ENCODE measurements around the gene GRIN1. TPM values are rescaled to one million over a fixed set of nuclear protein-coding genes. Genes with fewer than 3 reads are reported as not detected.
"Not testable (repeated sequence)": the region's sequence is repeated elsewhere in the genome, so short reads cannot be mapped to it uniquely, and the experiment has no call there.

Gene GRIN1
- total and polyA plus RNA-seq, 5 donors, result 0.08 to 0.09 TPM; not detected in 3

GRCh38 chr9:137113385-137114159 is 25.4 kb upstream of the GRIN1 start:
- 30% methylated on average over 61 of the region's 66 CpGs for WGBS
- peak overlapping the region; percentile 81 for H3K4me3 ChIP-seq (ENCODE audit: low read length)

DNA sequence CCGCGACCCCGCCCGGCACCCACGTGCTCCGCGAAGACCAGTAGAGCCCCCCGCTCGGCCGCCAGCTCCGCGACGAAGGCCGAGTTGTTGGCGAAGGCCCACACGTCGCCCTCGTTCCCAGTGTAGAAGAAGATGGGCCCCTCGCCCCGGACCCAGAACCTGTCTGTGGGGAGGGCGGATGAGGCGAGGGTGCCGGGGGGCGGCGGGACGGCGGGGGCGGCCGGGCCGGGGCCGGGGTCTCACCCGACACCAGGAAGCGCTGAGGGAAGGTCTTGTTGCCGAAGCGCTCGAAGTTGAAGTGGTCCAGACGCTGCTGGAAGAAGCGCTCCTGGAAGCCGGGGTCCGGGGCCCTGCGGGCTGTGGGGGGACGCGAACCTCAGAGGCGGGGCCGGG is 24.7 kb upstream of the GRIN1 start:
- Histone ChIP-seq H3K27ac (ENCODE audit: low read length) (no peak overlapping the region), H3K4me1 (ENCODE audit: control insufficient read depth, insufficient read depth, low read length) (no peaks in the 10 kb centered on the region), H3K4me3 (ENCODE audit: low read length) (peak overlapping the region; percentile 81), H3K27me3 (ENCODE audit: control insufficient read depth, insufficient read depth) (no peaks in the 10 kb centered on the region), H3K9me3 (ENCODE audit: control insufficient read depth, low read length) (no peaks in the 10 kb centered on the region)
- no peak for ATAC-seq
- intact Hi-C loops (cut with DNase I), result no loop called here
- WGBS, result under 1% methylated on average over 45 of the region's 45 CpGs
- peak in 2 of 3 donors; percentile 66 to 70 for DNase-seq

More at GRCh38 chr9:137113385-137114159, 25.4 kb upstream of the GRIN1 start:
- no peaks in the 10 kb centered on the region for H3K4me1 ChIP-seq (ENCODE audit: control insufficient read depth, insufficient read depth, low read length)
- H3K27me3 ChIP-seq (ENCODE audit: control insufficient read depth, insufficient read depth), result no peaks in the 10 kb centered on the region
- no peaks in the 10 kb centered on the region for H3K9me3 ChIP-seq (ENCODE audit: control insufficient read depth, low read length)
- DNase-seq (peak in 2 of 3 donors; percentile 62 to 71), ATAC-seq (no peak)
- H3K27ac ChIP-seq (ENCODE audit: low read length), result no peak overlapping the region
- intact Hi-C loops (cut with DNase I), result no loop called here

DNA sequence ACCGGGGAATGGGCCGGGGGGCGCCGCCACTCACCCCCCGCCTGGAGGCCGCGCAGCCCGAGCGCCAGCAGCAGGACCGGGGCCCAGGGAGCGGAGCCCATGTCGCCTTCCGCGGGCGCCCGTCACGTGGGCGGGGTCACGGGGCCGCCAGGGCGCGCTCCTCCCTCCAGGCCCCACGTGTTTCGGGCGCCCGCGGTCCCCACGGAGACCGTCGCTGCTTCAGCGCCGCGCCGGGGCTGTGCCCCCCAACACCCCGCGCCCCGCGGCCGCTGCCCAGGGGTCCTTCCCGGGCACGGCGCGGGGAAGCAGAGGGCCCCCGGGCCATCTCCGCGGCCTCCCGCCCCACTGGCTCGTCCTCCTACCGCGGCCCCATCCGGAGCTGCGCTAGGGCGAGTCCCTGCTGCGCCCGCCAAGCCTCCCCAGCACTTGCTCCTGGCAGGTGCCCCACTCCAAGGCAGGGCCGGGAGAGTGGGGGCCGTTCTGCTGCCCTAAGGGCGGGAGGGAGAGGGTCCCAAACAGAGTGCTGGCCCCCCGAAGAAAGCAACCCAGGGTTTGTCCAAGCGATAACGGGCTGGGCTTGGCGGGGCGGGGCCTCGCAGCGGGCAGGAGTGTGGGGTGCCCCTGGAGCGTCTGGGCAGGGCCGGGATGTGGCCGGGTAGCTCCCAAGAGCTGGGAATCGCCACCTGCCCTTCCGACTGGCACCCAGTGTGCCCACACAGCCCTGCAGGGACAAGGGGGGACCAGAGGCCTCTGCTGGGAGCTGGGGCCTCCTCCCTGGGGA is 24.2 kb upstream of the GRIN1 start, which contains the start of gene DPP7:
TSS of gene DPP7 (minus strand) at position 121 of the 781 bp plus-strand sequence. CDS start at position 101, 20 bp downstream.
- peak within 1 kb of the TSS; percentile 79 for H3K27ac ChIP-seq (ENCODE audit: low read length)

DNA sequence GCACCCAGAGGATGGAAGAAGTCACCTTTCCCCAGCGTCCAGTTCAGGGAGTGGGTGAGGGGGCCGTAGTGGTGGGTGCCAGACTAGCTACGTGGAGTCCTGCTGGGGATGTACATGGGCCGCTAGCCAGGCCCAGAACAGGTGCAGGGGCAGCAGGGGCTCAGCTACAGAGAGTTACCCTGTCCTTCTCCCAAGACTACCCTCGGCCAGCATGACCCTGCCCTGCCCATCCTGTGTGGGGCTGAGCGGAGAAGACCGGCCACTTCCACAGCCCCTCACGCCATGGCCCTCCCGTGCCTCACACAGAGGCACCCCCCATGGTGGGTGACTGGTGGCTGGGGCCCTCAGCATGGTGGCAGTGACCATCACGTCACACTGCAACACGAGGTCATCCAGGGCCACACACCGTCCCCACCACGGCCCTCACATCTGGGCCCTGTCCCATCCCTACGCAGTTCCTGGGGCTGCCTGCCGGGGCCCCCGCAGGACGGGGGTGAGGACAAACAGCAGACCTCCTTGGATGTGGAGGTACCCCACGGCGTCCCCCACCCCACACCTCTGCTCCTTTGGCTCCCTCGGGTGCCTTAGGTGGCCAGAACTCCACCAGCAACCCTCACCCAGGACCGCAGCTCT is 23.4 kb upstream of the GRIN1 start:
- WGBS, result 74% methylated on average over 21 of the region's 21 CpGs
- H3K27me3 ChIP-seq (ENCODE audit: control insufficient read depth, insufficient read depth), result no peaks in the 10 kb centered on the region
- no peak overlapping the region for H3K4me3 ChIP-seq (ENCODE audit: low read length)
- H3K4me1 ChIP-seq (ENCODE audit: control insufficient read depth, insufficient read depth, low read length), result no peaks in the 10 kb centered on the region
- ATAC-seq (peak; percentile 5 to 20), DNase-seq (peak in 1 of 3 donors; percentile 54)
- no peaks in the 10 kb centered on the region for H3K9me3 ChIP-seq (ENCODE audit: control insufficient read depth, low read length)
- H3K27ac ChIP-seq (ENCODE audit: low read length), result peak overlapping the region; percentile 79
- intact Hi-C loops (cut with DNase I), result no loop called here

More for the DNA sequence above, 24.2 kb upstream of the GRIN1 start, which contains the start of gene DPP7:
- peak; percentile 79 for ATAC-seq
- peak; percentile 80 to 92 (median 90) for DNase-seq
- Histone ChIP-seq H3K27me3 (ENCODE audit: control insufficient read depth, insufficient read depth) (no peaks in the 10 kb centered on the region), H3K4me3 (ENCODE audit: low read length) (peak within 1 kb of the TSS; percentile 81), H3K9me3 (ENCODE audit: control insufficient read depth, low read length) (no peaks in the 10 kb centered on the region), H3K4me1 (ENCODE audit: control insufficient read depth, insufficient read depth, low read length) (no peaks in the 10 kb centered on the region)
- 4% methylated on average over 70 of the region's 70 CpGs for WGBS
- intact Hi-C loops (cut with DNase I), result no loop called here

DNA sequence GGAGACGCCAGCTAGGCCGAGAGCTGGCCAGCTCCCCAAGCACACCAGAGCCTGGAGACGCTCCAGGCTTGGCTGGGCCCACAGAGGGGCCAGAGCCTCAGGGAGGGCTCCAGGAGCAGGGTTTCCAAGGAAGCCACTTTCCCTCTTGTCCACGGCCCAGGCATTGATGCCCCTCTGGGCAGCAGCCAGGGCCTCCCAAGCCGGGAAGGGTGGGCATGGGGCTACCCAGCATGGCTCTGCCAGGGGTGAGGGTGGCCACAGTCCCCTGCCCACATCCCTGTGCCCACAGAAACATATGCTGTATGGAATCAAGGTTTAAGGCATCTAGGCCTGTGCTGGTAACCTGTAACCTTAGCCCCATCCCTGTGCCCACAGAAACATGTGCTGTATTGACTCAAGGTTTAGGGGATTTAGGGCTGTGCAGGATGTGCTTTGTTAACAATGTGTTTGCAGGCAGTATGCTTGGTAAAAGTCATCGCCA is 22.9 kb upstream of the GRIN1 start:
- WGBS, result 48% methylated on average over 6 of the region's 6 CpGs
- H3K27ac ChIP-seq (ENCODE audit: low read length), result peak overlapping the region; percentile 79
- no peaks in the 10 kb centered on the region for H3K4me1 ChIP-seq (ENCODE audit: control insufficient read depth, insufficient read depth, low read length)
- DNase-seq (peak in 2 of 3 donors; percentile 62 to 65), ATAC-seq (peak; percentile 2 to 18)
- no peaks in the 10 kb centered on the region for H3K27me3 ChIP-seq (ENCODE audit: control insufficient read depth, insufficient read depth)
- no peak overlapping the region for H3K4me3 ChIP-seq (ENCODE audit: low read length)
- H3K9me3 ChIP-seq (ENCODE audit: control insufficient read depth, low read length), result no peaks in the 10 kb centered on the region
- intact Hi-C loops (cut with DNase I), result no loop called here

GRCh38 chr9:137116728-137117127 is 22.2 kb upstream of the GRIN1 start:
- 32% methylated on average over 17 of the region's 17 CpGs for WGBS
- intact Hi-C loops (cut with DNase I), result no loop called here
- DNase-seq (peak in 2 of 3 donors; percentile 50 to 71), ATAC-seq (peak in 1 of 2 donors; percentile 1)
- Histone ChIP-seq H3K4me1 (ENCODE audit: control insufficient read depth, insufficient read depth, low read length) (no peaks in the 10 kb centered on the region), H3K27ac (ENCODE audit: low read length) (peak overlapping the region; percentile 71), H3K27me3 (ENCODE audit: control insufficient read depth, insufficient read depth) (no peaks in the 10 kb centered on the region), H3K4me3 (ENCODE audit: low read length) (no peak overlapping the region), H3K9me3 (ENCODE audit: control insufficient read depth, low read length) (no peaks in the 10 kb centered on the region)

DNA sequence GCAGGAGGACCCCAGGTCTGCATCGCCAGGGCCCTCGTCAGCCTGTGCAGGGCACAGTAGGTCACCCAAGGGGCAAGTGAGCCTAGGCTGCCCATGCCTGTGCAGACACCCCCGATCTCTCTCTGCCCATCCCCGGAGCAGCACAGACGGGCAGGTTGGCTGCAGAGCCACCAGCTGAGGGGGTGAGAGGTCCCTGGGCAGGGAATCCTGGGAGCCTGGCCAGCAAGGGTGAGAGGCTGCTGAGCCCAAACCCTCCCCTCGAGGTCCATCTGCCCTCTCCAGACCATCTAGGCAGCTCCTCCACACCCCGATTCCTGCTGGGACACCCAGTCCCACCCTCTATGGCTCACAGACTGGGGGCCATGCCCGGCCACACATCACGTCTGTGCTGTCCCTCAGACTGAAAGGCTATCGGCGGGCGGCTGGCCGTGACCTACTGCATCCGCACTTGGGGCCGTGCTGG is 21.7 kb upstream of the GRIN1 start:
- DNase-seq, result peak in 2 of 3 donors; percentile 52 to 68
- 66% methylated on average over 15 of the region's 15 CpGs for WGBS
- Histone ChIP-seq H3K4me1 (ENCODE audit: control insufficient read depth, insufficient read depth, low read length) (no peaks in the 10 kb centered on the region), H3K4me3 (ENCODE audit: low read length) (no peak overlapping the region), H3K9me3 (ENCODE audit: control insufficient read depth, low read length) (no peaks in the 10 kb centered on the region), H3K27ac (ENCODE audit: low read length) (peak overlapping the region; percentile 71), H3K27me3 (ENCODE audit: control insufficient read depth, insufficient read depth) (no peaks in the 10 kb centered on the region)
- ATAC-seq, result peak in 1 of 2 donors; percentile 6
- intact Hi-C loops (cut with DNase I), result no loop called here

DNA sequence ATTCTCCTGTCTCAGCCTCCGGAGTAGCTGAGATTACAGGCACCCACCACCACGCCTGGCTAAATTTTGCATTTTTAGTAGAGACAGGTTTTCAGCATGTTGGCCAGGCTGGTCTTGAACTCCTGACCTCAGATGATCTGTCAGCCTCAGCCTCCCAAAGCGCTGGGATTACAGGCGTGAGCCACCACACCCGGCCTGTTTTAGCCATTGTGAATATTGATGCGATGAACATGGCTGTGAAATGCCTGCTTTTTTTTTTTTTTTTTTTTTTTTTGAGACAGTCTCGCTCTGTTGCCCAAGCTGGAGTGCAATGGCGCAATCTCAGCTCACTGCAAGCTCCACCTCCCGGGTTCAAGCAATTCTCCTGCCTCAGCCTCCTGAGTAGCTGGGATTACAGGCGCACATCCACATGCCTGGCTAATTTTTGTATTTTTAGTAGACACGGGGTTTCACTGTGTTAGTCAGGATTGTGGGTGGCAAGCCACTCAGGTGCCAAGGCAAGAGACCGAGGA is 20.8 kb upstream of the GRIN1 start:
- intact Hi-C loops (cut with DNase I); ATAC-seq; H3K27ac ChIP-seq (ENCODE audit: low read length); H3K4me3 ChIP-seq (ENCODE audit: low read length); H3K27me3 ChIP-seq (ENCODE audit: control insufficient read depth, insufficient read depth); H3K4me1 ChIP-seq (ENCODE audit: control insufficient read depth, insufficient read depth, low read length); H3K9me3 ChIP-seq (ENCODE audit: control insufficient read depth, low read length): not testable (repeated sequence)
- DNase-seq, result peak in 2 of 3 donors; percentile 11 to 15
- WGBS, result 84% methylated on average over 12 of the region's 12 CpGs

GRCh38 chr9:137121927-137122795 is 16.8 kb upstream of the GRIN1 start:
- H3K4me1 ChIP-seq (ENCODE audit: control insufficient read depth, insufficient read depth, low read length); ATAC-seq; H3K4me3 ChIP-seq (ENCODE audit: low read length); H3K27ac ChIP-seq (ENCODE audit: low read length); H3K9me3 ChIP-seq (ENCODE audit: control insufficient read depth, low read length); H3K27me3 ChIP-seq (ENCODE audit: control insufficient read depth, insufficient read depth): not testable (repeated sequence)
- intact Hi-C loops (cut with DNase I), result loop anchor here (2.0 to 5.0 kb wide), 2 partner anchors 105 to 111 kb away; partner anchors contain the start of genes CYSRT1 (in 3 of the 4) and RNF224 (in 3 of the 4)
- 74% methylated on average over 22 of the region's 25 CpGs for WGBS
- DNase-seq, result peak in 2 of 3 donors; percentile 4 to 13

Data from right cardiac atrium (tissue), 5 donors.